OCI-LY1 (cell line): ENCODE data around the gene SUPT20HL2.

Experiments used
- CTCF ChIP-seq: fragments of 200-600 bp; sonication (generic), shearing (Covaris generic); IDR thresholded peaks from 2 replicates; pipeline ENCODE4 v1.5.1; 2017; ENCODE audit warnings: mild to moderate bottlenecking, antibody characterized with exemption, low read length, moderate library complexity, mixed read lengths
- EZH2 ChIP-seq: fragments of 200-600 bp; sonication (generic), shearing (Covaris generic); IDR thresholded peaks from 2 replicates; pipeline ENCODE4 v1.8.0; 2017; ENCODE audit warnings: borderline replicate concordance, mixed run types, mild to moderate bottlenecking, antibody characterized with exemption, low read length, moderate library complexity, mixed read lengths

GRCh38 chrX:24325231-24325630 lies 11.4 kb upstream of the SUPT20HL2 start:
- TF ChIP-seq CTCF (no peak), EZH2 (no peak)
